ENCODE measurements around the gene ALG12.

- no peak for TF ChIP-seq POLR2A (IDR thresholded peaks at IDR 0.05; ENCODE audit: low read depth, low read length)
- no peak for TF ChIP-seq SMC3 (IDR thresholded peaks at IDR 0.05; ENCODE audit: low read depth, low read length)
These were observed 64.0 kb downstream of the ALG12 start for GRCh38 chr22:49853981-49854831.

Measured in IMR-90 (cell line).